HCT116 (cell line): ENCODE measurements around the gene KRT38.
A peak's percentile ranks its signal among the peaks of the same experiment; 100 is the strongest.

Experiments
- CBX3 ChIP-seq: IDR thresholded peaks from 2 replicates; pipeline ENCODE4 v1.6.1; 2012; ENCODE audit warnings: low read depth
- CEBPB ChIP-seq: IDR thresholded peaks from 2 replicates; pipeline ENCODE4 v1.6.1; 2012; ENCODE audit warnings: low read depth
- EGR1 ChIP-seq: IDR thresholded peaks from 2 replicates; pipeline ENCODE4 v1.6.1; 2012; ENCODE audit warnings: low read depth
- ELF1 ChIP-seq: IDR thresholded peaks from 2 replicates; pipeline ENCODE4 v1.6.1; 2012; ENCODE audit warnings: low read depth, borderline replicate concordance
- EZH2 ChIP-seq: fragments of 200-600 bp; sonication (generic); IDR thresholded peaks from 2 replicates; pipeline ENCODE4 v1.6.1; 2017; ENCODE audit warnings: antibody characterized with exemption, mixed run types
- JUND ChIP-seq: IDR thresholded peaks from 2 replicates; pipeline ENCODE4 v1.6.1; 2012
- POLR2A ChIP-seq: IDR thresholded peaks from 2 replicates; pipeline ENCODE4 v1.7.0; 2011; ENCODE audit warnings: borderline replicate concordance; ENCODE audit not compliant: insufficient read depth, insufficient read length; ENCODE audit errors: extremely low read depth
- POLR2AphosphoS5 ChIP-seq: IDR thresholded peaks from 2 replicates; pipeline ENCODE4 v1.6.1; 2011; ENCODE audit warnings: mild to moderate bottlenecking, low read depth, low read length, moderate library complexity
- SP1 ChIP-seq: IDR thresholded peaks from 2 replicates; pipeline ENCODE4 v1.6.1; 2012; ENCODE audit warnings: low read depth
- SRF ChIP-seq: IDR thresholded peaks from 2 replicates; pipeline ENCODE4 v1.6.1; 2012; ENCODE audit warnings: low read depth
- TF ChIP-seq, protein P1 (sequence below), 3 experiments: fragments of 200-600 bp in 1 of 3; sonication (generic) in 1 of 3; IDR thresholded peaks in 2 of 3; conservative IDR thresholded peaks in 1 of 3; 2 replicates each; pipeline ENCODE4 v1.5.1; 2012 to 2017; ENCODE audit warnings: low read depth in 2 of 3, low read length in 2 of 3, antibody characterized with exemption in 1 of 3, borderline replicate concordance in 1 of 3, control low read depth in 1 of 3, mild to moderate bottlenecking in 1 of 3, mixed read lengths in 1 of 3, mixed run types in 1 of 3, moderate library complexity in 1 of 3; ENCODE audit not compliant: insufficient read depth in 1 of 3
- TF ChIP-seq, protein P2 (sequence below): IDR thresholded peaks from 2 replicates; pipeline ENCODE4 v1.6.1; 2011; ENCODE audit warnings: mild to moderate bottlenecking, low read length, moderate library complexity; ENCODE audit not compliant: insufficient replicate concordance; ENCODE audit errors: extremely low read depth

DNA sequence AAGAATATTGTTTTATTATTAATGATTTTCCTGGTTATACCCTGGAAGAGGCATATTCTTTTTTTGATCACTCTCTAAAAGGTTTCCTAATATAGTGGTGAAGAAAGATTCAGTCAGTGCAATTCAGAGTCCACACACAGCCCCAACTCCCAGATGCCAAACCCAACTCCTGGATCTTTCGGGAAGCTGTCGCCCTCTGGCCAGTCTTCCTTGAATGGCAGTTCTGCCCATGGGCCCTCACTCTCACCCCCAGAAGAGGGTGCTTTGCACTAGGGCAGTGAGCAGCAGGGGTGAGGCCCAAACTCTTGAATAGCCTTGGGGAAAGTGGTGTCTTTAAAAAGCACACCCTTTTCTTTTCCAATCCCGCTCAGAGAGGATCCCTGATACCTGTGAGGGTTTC, 15.4 kb upstream of the KRT38 start:
- TF ChIP-seq, protein P1, sequence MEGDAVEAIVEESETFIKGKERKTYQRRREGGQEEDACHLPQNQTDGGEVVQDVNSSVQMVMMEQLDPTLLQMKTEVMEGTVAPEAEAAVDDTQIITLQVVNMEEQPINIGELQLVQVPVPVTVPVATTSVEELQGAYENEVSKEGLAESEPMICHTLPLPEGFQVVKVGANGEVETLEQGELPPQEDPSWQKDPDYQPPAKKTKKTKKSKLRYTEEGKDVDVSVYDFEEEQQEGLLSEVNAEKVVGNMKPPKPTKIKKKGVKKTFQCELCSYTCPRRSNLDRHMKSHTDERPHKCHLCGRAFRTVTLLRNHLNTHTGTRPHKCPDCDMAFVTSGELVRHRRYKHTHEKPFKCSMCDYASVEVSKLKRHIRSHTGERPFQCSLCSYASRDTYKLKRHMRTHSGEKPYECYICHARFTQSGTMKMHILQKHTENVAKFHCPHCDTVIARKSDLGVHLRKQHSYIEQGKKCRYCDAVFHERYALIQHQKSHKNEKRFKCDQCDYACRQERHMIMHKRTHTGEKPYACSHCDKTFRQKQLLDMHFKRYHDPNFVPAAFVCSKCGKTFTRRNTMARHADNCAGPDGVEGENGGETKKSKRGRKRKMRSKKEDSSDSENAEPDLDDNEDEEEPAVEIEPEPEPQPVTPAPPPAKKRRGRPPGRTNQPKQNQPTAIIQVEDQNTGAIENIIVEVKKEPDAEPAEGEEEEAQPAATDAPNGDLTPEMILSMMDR (IDR thresholded peaks at IDR 0.05 in 2 of 3, conservative IDR thresholded peaks at IDR 0.05 in 1 of 3; ENCODE audit: borderline replicate concordance in 1 of 3, insufficient read depth in 1 of 3, low read depth in 2 of 3, low read length in 2 of 3): peak in 2 of 3 experiments; percentile 11 to 22; a peak in 3 of 6 replicates
- TF ChIP-seq SP1 (no peak), EGR1 (no peak), ELF1 (no peak), POLR2AphosphoS5 (no peak), SRF (no peak), JUND (no peak), EZH2 (no peak), CEBPB (no peak), POLR2A (no peak), CBX3 (no peak)
- TF ChIP-seq, protein P2, sequence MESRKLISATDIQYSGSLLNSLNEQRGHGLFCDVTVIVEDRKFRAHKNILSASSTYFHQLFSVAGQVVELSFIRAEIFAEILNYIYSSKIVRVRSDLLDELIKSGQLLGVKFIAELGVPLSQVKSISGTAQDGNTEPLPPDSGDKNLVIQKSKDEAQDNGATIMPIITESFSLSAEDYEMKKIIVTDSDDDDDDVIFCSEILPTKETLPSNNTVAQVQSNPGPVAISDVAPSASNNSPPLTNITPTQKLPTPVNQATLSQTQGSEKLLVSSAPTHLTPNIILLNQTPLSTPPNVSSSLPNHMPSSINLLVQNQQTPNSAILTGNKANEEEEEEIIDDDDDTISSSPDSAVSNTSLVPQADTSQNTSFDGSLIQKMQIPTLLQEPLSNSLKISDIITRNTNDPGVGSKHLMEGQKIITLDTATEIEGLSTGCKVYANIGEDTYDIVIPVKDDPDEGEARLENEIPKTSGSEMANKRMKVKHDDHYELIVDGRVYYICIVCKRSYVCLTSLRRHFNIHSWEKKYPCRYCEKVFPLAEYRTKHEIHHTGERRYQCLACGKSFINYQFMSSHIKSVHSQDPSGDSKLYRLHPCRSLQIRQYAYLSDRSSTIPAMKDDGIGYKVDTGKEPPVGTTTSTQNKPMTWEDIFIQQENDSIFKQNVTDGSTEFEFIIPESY: no peak
